K562 (cell line): ENCODE results near the gene GIMAP8. TPM values are rescaled to one million over a fixed set of nuclear protein-coding genes. Genes with fewer than 3 reads are reported as not detected.

Experiments
- ADNP ChIP-seq: fragments of 200-800 bp; sonication (Bioruptor generic); IDR thresholded peaks from 2 replicates; pipeline ENCODE4 v1.6.1; 2016; ENCODE audit warnings: missing genetic modification characterization, missing compliant biosample characterization
- E4F1 ChIP-seq: fragments of 250-450 bp; sonication (Bioruptor Pico); IDR thresholded peaks from 2 replicates; pipeline ENCODE4 v1.5.0; 2021; ENCODE audit warnings: mild to moderate bottlenecking, borderline replicate concordance
- HDAC3 ChIP-seq: fragments of 450-650 bp; IDR thresholded peaks from 2 replicates; pipeline ENCODE4 v1.6.1; 2018; ENCODE audit warnings: borderline replicate concordance, mild to moderate bottlenecking, moderate library complexity; ENCODE audit not compliant: partially characterized antibody
- MAFF ChIP-seq: IDR thresholded peaks from 2 replicates; pipeline ENCODE4 v1.6.1; 2012; ENCODE audit warnings: low read length, improper control_type of control experiment
- MED1 ChIP-seq: sonication (generic); formaldehyde crosslinking; IDR thresholded peaks from 2 replicates; pipeline ENCODE4 v1.8.1; 2023; ENCODE audit warnings: missing genetic modification reagents, borderline replicate concordance
- MYBL2 ChIP-seq, 2 experiments: fragments of 450-650 bp in 1 of 2; sonication (generic) in 1 of 2; formaldehyde crosslinking in 1 of 2; IDR thresholded peaks; 2 replicates each; pipeline versions ENCODE4 v1.6.1 to v1.8.1; 2017 to 2022; ENCODE audit warnings: borderline replicate concordance in 1 of 2, inconsistent platforms in 1 of 2, low read depth in 1 of 2, mild to moderate bottlenecking in 1 of 2, missing genetic modification reagents in 1 of 2, moderate library complexity in 1 of 2
- POLR2AphosphoS5 ChIP-seq: IDR thresholded peaks from 2 replicates; pipeline ENCODE4 v1.6.1; 2011; ENCODE audit warnings: mild to moderate bottlenecking, low read depth, low read length, moderate library complexity; ENCODE audit not compliant: control insufficient read depth, insufficient read depth
- POLR2B ChIP-seq: fragments of 450-650 bp; IDR thresholded peaks from 2 replicates; pipeline ENCODE4 v1.6.1; 2018; ENCODE audit warnings: low read depth; ENCODE audit not compliant: partially characterized antibody
- POLR3A ChIP-seq: IDR thresholded peaks from 2 replicates; pipeline ENCODE4 v1.6.1; 2011; ENCODE audit warnings: borderline replicate concordance, mild to moderate bottlenecking, moderate library complexity; ENCODE audit not compliant: insufficient read length, insufficient read depth; ENCODE audit errors: extremely low read depth
- SETDB1 ChIP-seq: IDR thresholded peaks from one replicate; pipeline ENCODE4 v1.6.1; 2012; ENCODE audit warnings: low read length, control low read depth, inconsistent platforms
- TCFL5 ChIP-seq: fragments of 250-450 bp; sonication (Bioruptor Pico); conservative IDR thresholded peaks from 2 replicates; pipeline ENCODE4 v1.6.1; 2021; ENCODE audit warnings: mild to moderate bottlenecking, moderate library complexity, matching md5 sums
- THRA ChIP-seq: fragments of 450-650 bp; IDR thresholded peaks from 2 replicates; pipeline ENCODE4 v1.6.1; 2017; ENCODE audit warnings: mild to moderate bottlenecking, moderate library complexity
- XRCC4 ChIP-seq: IDR thresholded peaks from one replicate; pipeline ENCODE4 v1.6.1; 2011; ENCODE audit not compliant: insufficient read depth, insufficient read length; ENCODE audit errors: extremely low read depth
- ZBED1 ChIP-seq: IDR thresholded peaks from 2 replicates; pipeline ENCODE4 v1.6.1; 2014
- ZBTB7A ChIP-seq: IDR thresholded peaks from 2 replicates; pipeline ENCODE4 v1.6.1; 2011; ENCODE audit warnings: low read depth, mild to moderate bottlenecking, low read length, moderate library complexity, borderline replicate concordance; ENCODE audit not compliant: control insufficient read depth
- ZNF133 ChIP-seq: fragments of 250-450 bp; sonication (Bioruptor Pico); IDR thresholded peaks from 2 replicates; pipeline ENCODE4 v1.4.0; 2020; ENCODE audit warnings: mild to moderate bottlenecking
- ZNF217 ChIP-seq: sonication (generic); formaldehyde crosslinking; IDR thresholded peaks from 2 replicates; pipeline ENCODE4 v1.8.0; 2022; ENCODE audit warnings: mild to moderate bottlenecking, missing genetic modification reagents
- ZNF232 ChIP-seq: sonication (generic); formaldehyde crosslinking; IDR thresholded peaks from 2 replicates; pipeline ENCODE4 v1.8.0; 2022; ENCODE audit warnings: mild to moderate bottlenecking, missing genetic modification reagents
- ZNF778 ChIP-seq: fragments of 450-650 bp; formaldehyde crosslinking; IDR thresholded peaks from 2 replicates; pipeline ENCODE4 v1.4.0; 2020; ENCODE audit warnings: mild to moderate bottlenecking, moderate library complexity
- ZSCAN32 ChIP-seq: fragments of 450-650 bp; formaldehyde crosslinking; IDR thresholded peaks from 2 replicates; pipeline ENCODE4 v1.4.0; 2020; ENCODE audit warnings: mild to moderate bottlenecking, moderate library complexity
- polyA plus RNA-seq, 8 experiments: library from polyadenylated mRNA; depleted of rRNA in 4 of 8; stranded (reverse) in 5 of 8; unstranded in 3 of 8; fragments of >200 nt; fragmentation: Nextera tagmentation in 2 of 8; fragmentation: Illumina TruSeq in 1 of 8; extraction: Ambion mirVana in 2 of 8; extraction: Trizol in 1 of 8; gene quantifications; 2 replicates each; pipeline versions ENCODE4 v1.2.1 to v1.2.3, GENCODE V29; 2011 to 2014; ENCODE audit warnings: inconsistent platforms in 1 of 8, missing spikeins in 1 of 8
- total RNA-seq, 7 experiments: library from RNA; depleted of rRNA in 6 of 7; stranded (reverse); fragments of >200 nt in 6 of 7; fragmentation: Illumina TruSeq in 2 of 7; extraction: Trizol in 2 of 7; gene quantifications; 2 replicates each; pipeline versions ENCODE4 v1.2.1 to v1.2.3, GENCODE V29; 2011 to 2021; ENCODE audit warnings: low replicate concordance in 1 of 7
- TF ChIP-seq, protein P1 (sequence below): fragments of 450-650 bp; conservative IDR thresholded peaks from 2 replicates; pipeline ENCODE4 v1.6.1; 2016; ENCODE audit warnings: missing genetic modification characterization, low read depth, mild to moderate bottlenecking, control low read depth, missing compliant biosample characterization
- TF ChIP-seq, protein P2 (sequence below): fragments of 250-450 bp; sonication (Bioruptor Pico); IDR thresholded peaks from 2 replicates; pipeline ENCODE4 v1.6.1; 2021; ENCODE audit warnings: mild to moderate bottlenecking

Gene GIMAP8
- total and polyA plus RNA-seq, 9 of the 15 experiments (the other 6 are each of a cell fraction or from before 2014, with no cell fraction given) = not detected

- no peak for TF ChIP-seq E4F1 (CRISPR knock-in tag)
- no peak for TF ChIP-seq ZNF232 (CRISPR knock-in tag)
- 0 out of 2 replicates have a peak, but pooled peaks have one; percentile 40 for TF ChIP-seq ZSCAN32 (CRISPR knock-in tag)
- no peak for TF ChIP-seq XRCC4
- TF ChIP-seq POLR2AphosphoS5 = no peak
- TF ChIP-seq ZNF217 = no peak
- no peak for TF ChIP-seq SETDB1
- TF ChIP-seq POLR3A = no peak
- TF ChIP-seq HDAC3 = no peak
- no peak for TF ChIP-seq THRA
- 0 out of 2 replicates have a peak, but pooled peaks have one; percentile 24 for TF ChIP-seq MYBL2 (IDR thresholded peaks at IDR 0.05; ENCODE audit: low read depth)
- no peak for TF ChIP-seq MYBL2 (CRISPR knock-in tag; IDR thresholded peaks at IDR 0.05; ENCODE audit: borderline replicate concordance)
- no peak for TF ChIP-seq ZNF133 (CRISPR knock-in tag)
- TF ChIP-seq ADNP = no peak
- TF ChIP-seq MAFF = peak; percentile 58; the same call in 1 of the 2 replicates
- TF ChIP-seq MED1 = no peak
- peak; percentile 25 for TF ChIP-seq POLR2B
- TF ChIP-seq ZBTB7A = no peak
- no peak for TF ChIP-seq ZBED1
- peak; percentile 55 for TF ChIP-seq TCFL5 (CRISPR knock-in tag)
- no peak for TF ChIP-seq ZNF778 (CRISPR knock-in tag)
- TF ChIP-seq, protein P1, sequence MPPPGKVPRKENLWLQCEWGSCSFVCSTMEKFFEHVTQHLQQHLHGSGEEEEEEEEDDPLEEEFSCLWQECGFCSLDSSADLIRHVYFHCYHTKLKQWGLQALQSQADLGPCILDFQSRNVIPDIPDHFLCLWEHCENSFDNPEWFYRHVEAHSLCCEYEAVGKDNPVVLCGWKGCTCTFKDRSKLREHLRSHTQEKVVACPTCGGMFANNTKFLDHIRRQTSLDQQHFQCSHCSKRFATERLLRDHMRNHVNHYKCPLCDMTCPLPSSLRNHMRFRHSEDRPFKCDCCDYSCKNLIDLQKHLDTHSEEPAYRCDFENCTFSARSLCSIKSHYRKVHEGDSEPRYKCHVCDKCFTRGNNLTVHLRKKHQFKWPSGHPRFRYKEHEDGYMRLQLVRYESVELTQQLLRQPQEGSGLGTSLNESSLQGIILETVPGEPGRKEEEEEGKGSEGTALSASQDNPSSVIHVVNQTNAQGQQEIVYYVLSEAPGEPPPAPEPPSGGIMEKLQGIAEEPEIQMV (tag) = peak; percentile 40
- TF ChIP-seq, protein P2, sequence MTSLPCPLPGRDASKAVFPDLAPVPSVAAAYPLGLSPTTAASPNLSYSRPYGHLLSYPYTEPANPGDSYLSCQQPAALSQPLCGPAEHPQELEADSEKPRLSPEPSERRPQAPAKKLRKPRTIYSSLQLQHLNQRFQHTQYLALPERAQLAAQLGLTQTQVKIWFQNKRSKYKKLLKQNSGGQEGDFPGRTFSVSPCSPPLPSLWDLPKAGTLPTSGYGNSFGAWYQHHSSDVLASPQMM (CRISPR knock-in tag) = no peak
These were observed 18.4 kb upstream of the GIMAP8 start (continued) for GRCh38 chr7:150431839-150432658.
